SK-N-SH (cell line): ENCODE results near the gene CYP1A1.

Experiments used
- GABPA ChIP-seq: IDR thresholded peaks from 2 replicates; pipeline ENCODE4 v1.4.0; 2012; ENCODE audit warnings: low read depth, mild to moderate bottlenecking
- MXI1 ChIP-seq: IDR thresholded peaks from 2 replicates; pipeline ENCODE4 v1.6.1; 2012; ENCODE audit warnings: mild to moderate bottlenecking, low read depth, low read length, improper control_type of control experiment
- POLR2AphosphoS5 ChIP-seq: IDR thresholded peaks from 2 replicates; pipeline ENCODE4 v1.6.1; 2012; ENCODE audit warnings: low read depth, low read length
- RFX5 ChIP-seq: IDR thresholded peaks from 2 replicates; pipeline ENCODE4 v1.6.1; 2012; ENCODE audit warnings: mild to moderate bottlenecking, improper control_type of control experiment, low read length
- RXRA ChIP-seq: IDR thresholded peaks from 2 replicates; pipeline ENCODE4 v1.4.0; 2012; ENCODE audit warnings: low read depth, mild to moderate bottlenecking, borderline replicate concordance
- TCF12 ChIP-seq: IDR thresholded peaks from 2 replicates; pipeline ENCODE4 v1.4.0; 2012
- TEAD4 ChIP-seq: IDR thresholded peaks from 2 replicates; pipeline ENCODE4 v1.4.0; 2012; ENCODE audit warnings: mild to moderate bottlenecking, borderline replicate concordance; ENCODE audit not compliant: insufficient read depth
- TF ChIP-seq, protein P1 (sequence below): fragments of 200-600 bp; sonication (generic); IDR thresholded peaks from 2 replicates; pipeline ENCODE4 v1.6.1; 2017; ENCODE audit warnings: antibody characterized with exemption, mild to moderate bottlenecking, moderate library complexity
- TF ChIP-seq, protein P2 (sequence below): fragments of 150-350 bp; IDR thresholded peaks from 2 replicates; pipeline ENCODE4 v1.6.1; 2017; ENCODE audit warnings: antibody characterized with exemption, low read length, low read depth, borderline replicate concordance

DNA sequence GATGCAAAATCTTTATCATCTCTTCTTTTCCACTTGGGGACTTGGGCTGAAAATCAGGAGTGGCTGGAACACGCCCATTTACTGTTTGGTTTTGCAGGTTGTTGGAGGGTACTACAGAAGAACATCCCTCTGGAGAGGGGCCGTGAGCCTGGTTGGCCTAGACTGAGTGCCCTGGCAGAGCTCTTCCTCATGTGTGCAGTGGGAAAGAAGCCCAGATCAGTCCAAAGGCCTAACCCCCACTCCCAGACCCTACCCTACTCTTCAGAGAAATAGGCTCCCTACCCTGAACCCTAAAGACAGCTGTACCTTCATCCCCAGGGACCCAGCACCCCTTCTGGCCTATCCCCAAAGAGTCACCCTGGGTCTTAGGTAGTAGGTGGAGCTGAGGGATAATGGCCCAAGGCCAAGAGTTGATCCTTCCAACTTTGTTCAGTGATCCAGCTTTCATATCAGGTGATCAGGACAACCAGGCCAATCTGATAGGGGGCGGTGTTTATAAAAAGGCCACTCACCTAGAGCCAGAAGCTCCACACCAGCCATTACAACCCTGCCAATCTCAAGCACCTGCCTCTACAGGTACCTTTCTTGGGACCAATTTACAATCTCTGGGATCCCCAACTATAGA lies 23.1 kb upstream of the CYP1A1 start, which contains the start of gene CYP1A2:
- TF ChIP-seq TCF12 (no peak), RXRA (no peak), GABPA (no peak), POLR2AphosphoS5 (no peak), RFX5 (no peak), TEAD4 (no peak), MXI1 (no peak)
- TF ChIP-seq, protein P1, sequence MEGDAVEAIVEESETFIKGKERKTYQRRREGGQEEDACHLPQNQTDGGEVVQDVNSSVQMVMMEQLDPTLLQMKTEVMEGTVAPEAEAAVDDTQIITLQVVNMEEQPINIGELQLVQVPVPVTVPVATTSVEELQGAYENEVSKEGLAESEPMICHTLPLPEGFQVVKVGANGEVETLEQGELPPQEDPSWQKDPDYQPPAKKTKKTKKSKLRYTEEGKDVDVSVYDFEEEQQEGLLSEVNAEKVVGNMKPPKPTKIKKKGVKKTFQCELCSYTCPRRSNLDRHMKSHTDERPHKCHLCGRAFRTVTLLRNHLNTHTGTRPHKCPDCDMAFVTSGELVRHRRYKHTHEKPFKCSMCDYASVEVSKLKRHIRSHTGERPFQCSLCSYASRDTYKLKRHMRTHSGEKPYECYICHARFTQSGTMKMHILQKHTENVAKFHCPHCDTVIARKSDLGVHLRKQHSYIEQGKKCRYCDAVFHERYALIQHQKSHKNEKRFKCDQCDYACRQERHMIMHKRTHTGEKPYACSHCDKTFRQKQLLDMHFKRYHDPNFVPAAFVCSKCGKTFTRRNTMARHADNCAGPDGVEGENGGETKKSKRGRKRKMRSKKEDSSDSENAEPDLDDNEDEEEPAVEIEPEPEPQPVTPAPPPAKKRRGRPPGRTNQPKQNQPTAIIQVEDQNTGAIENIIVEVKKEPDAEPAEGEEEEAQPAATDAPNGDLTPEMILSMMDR = no peak
- TF ChIP-seq, protein P2, sequence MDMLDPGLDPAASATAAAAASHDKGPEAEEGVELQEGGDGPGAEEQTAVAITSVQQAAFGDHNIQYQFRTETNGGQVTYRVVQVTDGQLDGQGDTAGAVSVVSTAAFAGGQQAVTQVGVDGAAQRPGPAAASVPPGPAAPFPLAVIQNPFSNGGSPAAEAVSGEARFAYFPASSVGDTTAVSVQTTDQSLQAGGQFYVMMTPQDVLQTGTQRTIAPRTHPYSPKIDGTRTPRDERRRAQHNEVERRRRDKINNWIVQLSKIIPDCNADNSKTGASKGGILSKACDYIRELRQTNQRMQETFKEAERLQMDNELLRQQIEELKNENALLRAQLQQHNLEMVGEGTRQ = no peak
